A549 (cell line): ENCODE data around the gene SLC39A11. TPM values are rescaled to one million over a fixed set of nuclear protein-coding genes. Genes with fewer than 3 reads are reported as not detected.

Source experiments
- ATAC-seq, 2 experiments: fragments of 200-7000 bp in 1 of 2; fragments of >200 bp in 1 of 2; cut with Nextera tagmentation in 1 of 2; cut with Tn5 transposase in 1 of 2; 3 replicates each; pipeline versions ENCODE4 v1.8.0 to v1.9.1; 2018 to 2020; ENCODE audit warnings: mild to moderate bottlenecking in 1 of 2, moderate library complexity in 1 of 2
- CTCF ChIA-PET: fragments of 300-600 bp; sonication (Branson Sonifier 250); formaldehyde crosslinking; extraction: SDS; loops from one replicate; lab custom pipeline; 2021; ENCODE audit warnings: antibody characterized with exemption, inconsistent platforms; lab: Yijun Ruan, JAX
- POLR2A ChIA-PET: fragments of 350-600 bp; formaldehyde crosslinking; extraction: SDS; loops from one replicate; lab custom pipeline; 2021; ENCODE audit warnings: antibody characterized with exemption, inconsistent platforms; lab: Yijun Ruan, JAX
- DNase-seq, 2 experiments: peaks; one replicate each; pipeline versions ENCODE4 v3.0.0 to v3.0.0-alpha.2; 2011 to 2016; ENCODE audit warnings: low read depth in 1 of 2, low spot score in 1 of 2
- FAIRE-seq: peaks from 2 replicates; lab custom pipeline; 2011; peaks lifted over from hg19 to GRCh38; lab: Jason Lieb, UNC
- H3K27ac ChIP-seq, 2 experiments: fragments of >200 bp; sonication (Bioruptor Twin); formaldehyde crosslinking; 3 replicates each; pipeline ENCODE4 v1.5.1; 2016 to 2017
- H3K4me1 ChIP-seq: fragments of >200 bp; sonication (Bioruptor Twin); formaldehyde crosslinking; 3 replicates; pipeline ENCODE4 v1.6.1; 2016
- H3K4me2 ChIP-seq: fragments of >200 bp; sonication (Bioruptor Twin); formaldehyde crosslinking; 3 replicates; pipeline ENCODE4 v1.6.1; 2016
- H3K4me3 ChIP-seq: fragments of >200 bp; sonication (Bioruptor Twin); formaldehyde crosslinking; 3 replicates; pipeline ENCODE4 v1.5.1; 2016
- H3K9me3 ChIP-seq: fragments of >200 bp; sonication (Bioruptor Twin); formaldehyde crosslinking; 3 replicates; pipeline ENCODE4 v1.6.1; 2016
- CBX2 ChIP-seq: fragments of 200-600 bp; sonication (generic); IDR thresholded peaks from 2 replicates; pipeline ENCODE4 v1.6.1; 2016; ENCODE audit warnings: low read depth, mild to moderate bottlenecking, borderline replicate concordance
- CBX8 ChIP-seq: fragments of 200-600 bp; sonication (generic); IDR thresholded peaks from 2 replicates; pipeline ENCODE4 v1.6.1; 2016
- EHMT2 ChIP-seq: fragments of 200-600 bp; sonication (generic); IDR thresholded peaks from 2 replicates; pipeline ENCODE4 v1.6.1; 2016; ENCODE audit warnings: antibody characterized with exemption, low read depth, mild to moderate bottlenecking, moderate library complexity
- ESRRA ChIP-seq: fragments of 150-350 bp; IDR thresholded peaks from 2 replicates; pipeline ENCODE4 v1.6.1; 2014; ENCODE audit warnings: mild to moderate bottlenecking, low read length, borderline replicate concordance
- HOXA7 ChIP-seq: fragments of 250-450 bp; sonication (Bioruptor Pico); IDR thresholded peaks from 2 replicates; pipeline ENCODE4 v1.5.0; 2020; ENCODE audit warnings: mild to moderate bottlenecking, moderate library complexity
- HOXB13 ChIP-seq: fragments of 250-450 bp; sonication (Bioruptor Pico); IDR thresholded peaks from 2 replicates; pipeline ENCODE4 v1.5.0; 2020; ENCODE audit warnings: low read depth, mild to moderate bottlenecking, moderate library complexity
- HOXB5 ChIP-seq: fragments of 250-450 bp; sonication (Bioruptor Pico); IDR thresholded peaks from 2 replicates; pipeline ENCODE4 v1.5.0; 2020; ENCODE audit warnings: mild to moderate bottlenecking, moderate library complexity
- JUN ChIP-seq, 2 experiments: fragments of >200 bp; sonication (Bioruptor Twin); formaldehyde crosslinking; IDR thresholded peaks; 2 replicates in 1 of 2; 3 replicates in 1 of 2; pipeline ENCODE4 v1.6.1; 2016 to 2017
- JUNB ChIP-seq: fragments of >200 bp; sonication (Bioruptor Twin); formaldehyde crosslinking; IDR thresholded peaks from 2 replicates; pipeline ENCODE4 v1.6.1; 2016
- KDM1A ChIP-seq: fragments of 200-600 bp; sonication (generic); IDR thresholded peaks from 2 replicates; pipeline ENCODE4 v1.6.1; 2016; ENCODE audit warnings: low read depth, mild to moderate bottlenecking
- KDM5A ChIP-seq: fragments of 200-600 bp; sonication (generic); IDR thresholded peaks from 2 replicates; pipeline ENCODE4 v1.6.1; 2016; ENCODE audit warnings: antibody characterized with exemption, mild to moderate bottlenecking
- MYC ChIP-seq: IDR thresholded peaks from 2 replicates; pipeline ENCODE4 v1.6.1; 2012; ENCODE audit warnings: mild to moderate bottlenecking, inconsistent platforms, low read length, improper control_type of control experiment, borderline replicate concordance
- NFE2L2 ChIP-seq: fragments of 150-350 bp; conservative IDR thresholded peaks from 2 replicates; pipeline ENCODE4 v1.6.1; 2014; ENCODE audit warnings: low read length
- NR3C1 ChIP-seq: fragments of >200 bp; sonication (Bioruptor Twin); formaldehyde crosslinking; IDR thresholded peaks from 3 replicates; pipeline ENCODE4 v1.6.1; 2017
- RARB ChIP-seq: fragments of 250-450 bp; sonication (Bioruptor Pico); IDR thresholded peaks from 2 replicates; pipeline ENCODE4 v1.8.0; 2021; ENCODE audit warnings: mild to moderate bottlenecking, moderate library complexity
- RFX5 ChIP-seq: fragments of 450-650 bp; IDR thresholded peaks from 2 replicates; pipeline ENCODE4 v1.7.1; 2014; ENCODE audit warnings: antibody characterized with exemption, mild to moderate bottlenecking, moderate library complexity
- RNF2 ChIP-seq: fragments of 200-600 bp; sonication (generic); IDR thresholded peaks from 2 replicates; pipeline ENCODE4 v1.6.1; 2016; ENCODE audit warnings: low read depth, mild to moderate bottlenecking, antibody characterized with exemption, moderate library complexity, borderline replicate concordance
- SMC3 ChIP-seq: fragments of >200 bp; sonication (Bioruptor Twin); formaldehyde crosslinking; IDR thresholded peaks from 3 replicates; pipeline ENCODE4 v1.6.1; 2018; ENCODE audit warnings: inconsistent platforms
- SREBF2 ChIP-seq: fragments of 450-650 bp; IDR thresholded peaks from 2 replicates; pipeline ENCODE4 v1.6.1; 2014; ENCODE audit warnings: mild to moderate bottlenecking, moderate library complexity
- TP53 ChIP-seq: fragments of 250-450 bp; sonication (Bioruptor Pico); IDR thresholded peaks from 2 replicates; pipeline ENCODE4 v1.5.0; 2021; ENCODE audit warnings: mild to moderate bottlenecking, moderate library complexity
- WGBS: methylation state at CpG from one replicate; pipeline ENCODE4 v1.1.6; 2017; ENCODE audit errors: missing lambda C conversion rate; 5-methylcytosine and 5-hydroxymethylcytosine counted together
- polyA plus RNA-seq, 4 experiments: library from polyadenylated mRNA; depleted of rRNA in 3 of 4; stranded (reverse); fragments of >200 nt; fragmentation: RNase III in 1 of 4; extraction: RNeasy Plus Mini Kit Qiagen cat#74134 plus additional on column Dnase treatment in 1 of 4; gene quantifications; 2 replicates in 3 of 4; 3 replicates in 1 of 4; pipeline ENCODE4 v1.2.3, GENCODE V29; 2011 to 2017
- TF ChIP-seq, protein P1 (sequence below): IDR thresholded peaks from 2 replicates; pipeline ENCODE4 v1.6.1; 2012; ENCODE audit warnings: low read depth, borderline replicate concordance
- TF ChIP-seq, protein P2 (sequence below): fragments of >200 bp; sonication (Bioruptor Twin); formaldehyde crosslinking; IDR thresholded peaks from 3 replicates; pipeline ENCODE4 v1.5.1; 2016

Gene SLC39A11
- polyA plus RNA-seq, 2 of the 4 experiments (the other 2 are of a cell fraction): 18.4 to 25.2 TPM

DNA sequence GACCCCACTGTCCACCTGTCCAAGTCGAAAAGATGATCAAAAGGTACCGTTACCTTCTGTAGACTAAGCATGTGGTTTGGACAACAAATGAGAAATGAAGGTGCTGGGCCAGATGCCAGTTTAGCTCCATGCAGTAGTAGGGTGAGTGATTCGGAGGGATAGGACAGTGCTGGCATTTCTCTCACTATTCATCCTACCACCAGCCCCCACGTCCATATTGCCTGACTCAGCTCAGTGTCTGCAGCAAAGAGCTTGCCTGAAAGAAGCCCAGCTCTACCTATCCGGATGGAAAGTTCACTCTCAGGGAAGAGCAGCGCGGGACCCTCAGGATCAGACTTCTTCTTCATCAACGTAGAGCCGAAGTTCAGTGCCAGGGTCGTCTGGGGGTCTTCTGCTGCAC lies 145.0 kb downstream of the SLC39A11 start:
- H3K4me1 ChIP-seq: no peaks in the 10 kb centered on the region
- FAIRE-seq (no peak), DNase-seq (no peak), ATAC-seq (no peak)
- CTCF ChIA-PET: no interaction called here
- H3K9me3 ChIP-seq: no peaks in the 10 kb centered on the region
- no peak overlapping the region for H3K4me2 ChIP-seq
- H3K4me3 ChIP-seq: no peak overlapping the region
- TF ChIP-seq SMC3 (no peak), JUN (IDR thresholded peaks at IDR 0.05) (no peak), HOXB13 (no peak), JUNB (no peak)
- TF ChIP-seq, protein P1, sequence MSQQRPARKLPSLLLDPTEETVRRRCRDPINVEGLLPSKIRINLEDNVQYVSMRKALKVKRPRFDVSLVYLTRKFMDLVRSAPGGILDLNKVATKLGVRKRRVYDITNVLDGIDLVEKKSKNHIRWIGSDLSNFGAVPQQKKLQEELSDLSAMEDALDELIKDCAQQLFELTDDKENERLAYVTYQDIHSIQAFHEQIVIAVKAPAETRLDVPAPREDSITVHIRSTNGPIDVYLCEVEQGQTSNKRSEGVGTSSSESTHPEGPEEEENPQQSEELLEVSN: no peak
- TF ChIP-seq, protein P2, sequence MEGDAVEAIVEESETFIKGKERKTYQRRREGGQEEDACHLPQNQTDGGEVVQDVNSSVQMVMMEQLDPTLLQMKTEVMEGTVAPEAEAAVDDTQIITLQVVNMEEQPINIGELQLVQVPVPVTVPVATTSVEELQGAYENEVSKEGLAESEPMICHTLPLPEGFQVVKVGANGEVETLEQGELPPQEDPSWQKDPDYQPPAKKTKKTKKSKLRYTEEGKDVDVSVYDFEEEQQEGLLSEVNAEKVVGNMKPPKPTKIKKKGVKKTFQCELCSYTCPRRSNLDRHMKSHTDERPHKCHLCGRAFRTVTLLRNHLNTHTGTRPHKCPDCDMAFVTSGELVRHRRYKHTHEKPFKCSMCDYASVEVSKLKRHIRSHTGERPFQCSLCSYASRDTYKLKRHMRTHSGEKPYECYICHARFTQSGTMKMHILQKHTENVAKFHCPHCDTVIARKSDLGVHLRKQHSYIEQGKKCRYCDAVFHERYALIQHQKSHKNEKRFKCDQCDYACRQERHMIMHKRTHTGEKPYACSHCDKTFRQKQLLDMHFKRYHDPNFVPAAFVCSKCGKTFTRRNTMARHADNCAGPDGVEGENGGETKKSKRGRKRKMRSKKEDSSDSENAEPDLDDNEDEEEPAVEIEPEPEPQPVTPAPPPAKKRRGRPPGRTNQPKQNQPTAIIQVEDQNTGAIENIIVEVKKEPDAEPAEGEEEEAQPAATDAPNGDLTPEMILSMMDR: no peak
- no peak overlapping the region for H3K27ac ChIP-seq
- 92% methylated on average over 10 of the region's 10 CpGs for WGBS
- POLR2A ChIA-PET: no interaction called here

DNA sequence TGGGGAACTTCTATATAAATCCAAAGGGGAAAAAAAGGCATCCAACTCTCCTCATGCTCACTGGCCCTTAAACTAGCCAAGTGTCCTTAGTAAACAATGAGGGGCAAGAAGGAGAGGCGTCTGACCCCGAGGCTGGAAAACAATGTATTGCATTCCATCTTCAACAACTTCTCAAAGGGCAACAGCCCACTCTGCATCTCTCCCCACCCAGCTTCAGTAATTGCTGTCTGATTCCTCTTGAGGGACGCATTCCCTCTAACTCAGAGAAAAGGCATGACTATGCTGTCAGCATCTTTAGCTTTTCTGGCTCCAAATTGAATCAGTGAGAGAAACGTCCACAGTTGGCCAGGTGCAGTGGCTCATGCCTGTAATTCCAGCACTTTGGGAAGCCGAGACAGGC lies 145.8 kb downstream of the SLC39A11 start:
- 80% methylated on average over 5 of the region's 5 CpGs for WGBS

DNA sequence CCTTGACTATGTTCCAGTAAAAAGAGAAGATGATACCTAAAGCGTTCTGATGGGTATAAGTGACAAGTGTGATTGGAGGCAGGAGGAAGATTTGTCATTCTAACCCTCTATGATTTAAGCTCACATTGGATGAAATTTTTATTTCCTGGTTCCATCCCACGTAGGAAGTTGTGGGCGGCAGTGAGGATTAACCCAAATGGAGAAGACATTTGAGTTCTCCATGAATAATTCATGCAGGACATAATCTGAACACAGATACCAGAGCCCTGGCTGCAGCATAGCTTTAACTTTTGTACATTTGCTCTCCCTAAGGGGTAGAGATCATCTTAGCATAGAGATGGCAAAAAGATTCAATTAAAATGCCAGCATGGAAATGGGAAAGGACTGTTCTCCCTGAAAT lies 146.3 kb downstream of the SLC39A11 start:
- WGBS: 90% methylated on average over 3 of the region's 3 CpGs
- no peaks in the 10 kb centered on the region for H3K9me3 ChIP-seq
- no peak overlapping the region for H3K4me3 ChIP-seq
- CTCF ChIA-PET: interaction anchor here (1.8 kb wide), 1 partner anchor 10 kb away, joined by 4 read pairs; no protein-coding TSS in a partner anchor
- FAIRE-seq (no peak), DNase-seq (no peak), ATAC-seq (no peak)
- no peak for TF ChIP-seq CBX8
- no peak for TF ChIP-seq MYC
- no peak for TF ChIP-seq CBX2
- TF ChIP-seq EHMT2: no peak
- no peak for TF ChIP-seq SREBF2
- TF ChIP-seq RNF2: no peak
- TF ChIP-seq NR3C1: no peak
- no peak for TF ChIP-seq KDM1A
- no peak for TF ChIP-seq RFX5
- TF ChIP-seq KDM5A: no peak
- TF ChIP-seq TP53: no peak
- POLR2A ChIA-PET: no interaction called here
- no peak overlapping the region for H3K4me2 ChIP-seq
- no peak overlapping the region for H3K27ac ChIP-seq
- H3K4me1 ChIP-seq: no peaks in the 10 kb centered on the region

More for the DNA sequence above, 145.8 kb downstream of the SLC39A11 start:
- no peak overlapping the region for H3K4me2 ChIP-seq
- TF ChIP-seq HOXA7 (CRISPR knock-in tag) (no peak), HOXB5 (CRISPR knock-in tag) (no peak), NFE2L2 (no peak), ESRRA (no peak), RARB (no peak)
- TF ChIP-seq, protein P2: no peak
- TF ChIP-seq, all 56 proteins: peak for 0
- FAIRE-seq (no peak), ATAC-seq (no peak), DNase-seq (no peak)
- H3K4me3 ChIP-seq: no peak overlapping the region
- POLR2A ChIA-PET: no interaction called here
- CTCF ChIA-PET: interaction anchor here (1.8 kb wide), 1 partner anchor 10 kb away, joined by 4 read pairs; no protein-coding TSS in a partner anchor
- no peak overlapping the region for H3K27ac ChIP-seq
- no peaks in the 10 kb centered on the region for H3K4me1 ChIP-seq
- no peaks in the 10 kb centered on the region for H3K9me3 ChIP-seq
